Hypothalamus (tissue), 51 donors: ENCODE data around the gene ATP8A2.
"Not testable (repeated sequence)": the region's sequence is repeated elsewhere in the genome, so short reads cannot be mapped to it uniquely, and the experiment has no call there.

Experiments used
- DNase-seq, 51 donors: peaks; one replicate each; lab custom pipeline; 2025; lab: John Stamatoyannopoulos, UW

ATP8A2 gene

DNA sequence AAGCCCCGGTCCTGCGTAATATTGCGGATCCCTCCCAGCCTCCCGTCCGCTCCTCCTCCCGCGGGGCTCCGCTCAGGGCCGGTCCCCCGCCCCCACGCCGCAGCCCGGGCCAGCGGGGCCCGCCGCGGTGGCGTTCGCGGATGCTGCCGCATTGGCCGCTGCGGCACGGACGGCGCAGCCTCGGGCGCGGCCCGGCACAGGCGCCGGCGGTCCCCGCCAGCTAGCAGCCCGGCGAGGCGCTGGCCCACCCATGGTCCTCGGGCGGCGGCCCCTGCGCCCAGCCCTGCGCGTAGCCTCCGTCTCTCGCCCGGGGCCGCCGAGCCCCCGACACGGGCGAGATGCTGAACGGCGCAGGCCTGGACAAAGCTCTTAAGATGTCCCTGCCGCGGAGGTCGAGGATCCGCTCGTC is at the start of gene ATP8A2:
ATP8A2 (plus strand) TSS at position 100 of the 409 bp plus-strand sequence; CDS start at position 339, 239 bp downstream.
- peak in 4 of 51 donors; percentile 22 to 45 (median 34) for DNase-seq

DNA sequence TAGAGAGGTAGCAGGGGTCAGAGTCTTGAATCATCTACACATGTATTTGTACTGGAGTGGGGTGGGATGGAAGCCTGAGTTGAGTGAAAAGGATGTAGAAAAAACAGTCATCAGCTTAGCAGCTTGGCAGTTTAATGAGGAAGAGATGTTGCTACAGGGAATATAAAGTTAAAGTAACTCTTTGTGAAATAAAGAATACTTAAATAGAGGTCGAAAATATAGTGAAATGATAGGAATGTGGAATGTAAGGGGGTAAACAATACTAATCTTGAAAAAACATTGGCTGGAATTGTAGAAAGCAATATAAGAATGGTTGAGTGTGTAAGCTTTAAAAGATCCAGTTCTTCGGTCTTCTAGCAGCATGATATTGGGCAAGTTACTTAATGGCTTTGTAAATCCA is 47.7 kb upstream of the ATP8A2 start:
- DNase-seq: no peak

DNA sequence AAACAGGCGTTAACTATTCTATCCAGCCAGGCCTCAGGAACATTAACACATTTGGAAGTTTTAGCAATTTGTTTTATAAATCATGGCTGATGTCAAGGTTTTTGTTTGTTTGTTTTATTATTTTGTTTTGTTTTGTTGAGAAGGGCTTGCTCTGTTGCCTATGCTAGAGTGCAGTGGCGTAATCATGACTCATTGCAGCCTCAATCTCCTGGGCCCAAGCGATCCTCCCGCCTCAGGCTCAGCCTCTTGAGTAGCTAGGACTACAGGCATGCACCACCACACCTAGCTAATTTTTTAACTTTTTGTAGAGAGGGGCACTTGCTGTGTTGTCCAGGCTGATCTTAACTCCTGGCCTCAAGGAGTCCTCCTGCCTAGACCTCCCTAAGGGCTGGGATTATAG is 42.1 kb upstream of the ATP8A2 start:
- DNase-seq: no peak

DNA sequence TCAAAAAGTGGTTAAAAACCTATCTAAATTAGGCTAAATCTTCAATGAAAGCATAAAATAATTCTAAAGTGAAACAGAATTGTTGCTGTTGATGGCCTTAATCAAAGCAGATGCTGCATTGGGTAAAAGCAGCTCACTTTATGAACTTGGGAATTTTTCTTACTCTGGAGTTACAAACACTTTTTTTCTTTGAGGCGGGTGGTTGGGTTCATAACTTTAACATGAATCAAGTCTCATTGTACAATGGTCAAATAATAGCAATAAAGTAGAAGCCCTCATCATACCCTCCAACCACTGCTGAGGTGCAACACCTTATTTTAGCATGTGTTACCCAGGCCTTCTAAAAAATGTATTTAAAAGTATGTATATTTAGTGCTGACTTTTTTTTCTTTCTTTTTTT is 41.2 kb upstream of the ATP8A2 start:
- DNase-seq: no peak

DNA sequence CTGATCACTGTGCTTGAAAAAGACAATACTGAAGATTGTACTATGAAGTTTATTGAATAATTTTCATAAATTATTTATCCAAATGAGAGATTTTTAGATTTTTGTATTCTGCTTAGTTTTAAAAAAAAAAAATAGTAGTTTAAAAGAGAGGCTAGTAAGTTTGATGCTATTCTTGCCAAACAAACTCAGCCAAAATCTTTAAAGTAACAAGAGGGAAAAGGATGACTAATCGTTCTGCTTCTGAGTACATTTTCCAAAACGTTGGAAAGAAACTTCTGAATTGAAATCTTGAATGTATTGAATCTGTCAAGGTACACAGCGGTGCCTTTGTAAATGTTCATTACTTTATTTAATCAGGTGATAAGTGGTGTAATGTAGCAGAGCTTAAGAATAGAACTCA is 35.9 kb upstream of the ATP8A2 start:
- no peak for DNase-seq

DNA sequence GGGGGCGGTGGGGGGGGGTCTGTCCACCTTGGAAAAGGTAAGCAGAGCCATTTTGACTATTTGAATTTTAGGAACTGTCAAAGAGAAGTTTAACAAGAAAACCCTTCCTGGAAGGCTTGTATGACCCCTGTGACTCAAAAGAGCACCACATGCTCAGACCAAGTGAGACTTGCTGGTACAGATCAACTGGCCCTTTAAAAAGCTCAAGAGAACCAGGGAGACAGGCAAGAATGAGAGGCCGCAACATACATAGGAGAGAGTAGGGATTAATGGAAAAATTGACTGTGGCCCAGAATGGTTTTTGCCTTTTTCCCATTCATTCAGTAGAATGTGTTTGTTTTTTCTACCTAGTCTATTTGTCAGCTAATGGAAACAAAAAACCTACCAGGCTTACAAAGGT is 26.2 kb upstream of the ATP8A2 start:
- DNase-seq: no peak

DNA sequence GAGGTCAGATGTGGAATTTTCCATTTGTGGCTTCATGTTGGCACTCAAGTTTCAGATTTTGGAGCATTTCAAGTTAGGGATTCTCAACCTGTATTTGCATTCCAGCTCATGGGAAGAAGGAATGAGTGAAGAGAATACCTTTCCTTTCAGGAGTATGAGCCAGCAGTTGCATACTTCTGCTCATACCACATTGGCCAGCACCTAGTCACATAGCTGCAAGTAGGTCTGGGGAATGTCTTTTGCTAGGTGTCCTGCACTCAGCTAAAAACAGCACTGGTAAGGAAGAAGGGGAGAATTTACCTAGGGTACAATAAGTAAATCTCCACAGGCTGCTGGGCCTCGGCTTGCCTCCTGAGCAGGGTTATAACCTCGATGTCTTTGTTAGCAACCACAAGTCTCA is 24.6 kb upstream of the ATP8A2 start:
- no peak for DNase-seq

DNA sequence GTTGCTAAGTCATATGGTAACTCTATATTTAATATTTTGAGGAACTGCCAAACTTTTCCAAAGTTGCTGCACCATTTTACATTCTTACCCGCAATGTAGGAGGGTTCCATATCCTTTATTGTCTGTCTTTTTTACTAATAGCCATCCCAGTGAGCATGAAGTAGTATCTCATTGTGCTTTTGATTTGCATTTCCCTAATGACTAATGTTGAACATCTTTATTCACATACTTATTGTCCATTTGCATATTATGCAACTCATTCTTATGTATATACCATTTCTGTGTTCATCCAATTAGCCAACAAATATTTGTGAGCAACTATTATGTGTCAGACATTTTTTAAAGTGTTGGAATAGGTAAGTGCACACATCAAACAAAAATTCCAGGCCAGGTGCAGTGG is 20.4 kb upstream of the ATP8A2 start:
- no peak for DNase-seq

DNA sequence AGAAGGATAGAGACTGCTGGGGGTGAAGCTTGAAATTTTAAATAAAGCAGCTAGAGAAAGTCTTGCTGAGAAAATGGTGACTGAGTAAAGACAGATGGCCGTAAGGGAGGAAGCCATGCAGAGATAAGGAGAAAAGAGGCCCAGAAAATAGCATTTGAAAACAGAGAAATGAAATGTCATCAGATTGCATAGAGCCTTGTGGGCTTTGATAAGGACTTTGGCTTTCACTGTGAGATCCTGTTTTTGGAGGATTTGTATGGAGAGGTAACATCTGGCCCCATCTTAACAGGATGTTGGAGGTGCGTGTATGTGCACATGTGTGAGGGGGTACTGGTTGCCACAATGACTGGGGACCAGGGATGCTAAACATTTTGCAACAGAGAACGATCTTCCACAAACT is 19.5 kb upstream of the ATP8A2 start:
- no peak for DNase-seq

DNA sequence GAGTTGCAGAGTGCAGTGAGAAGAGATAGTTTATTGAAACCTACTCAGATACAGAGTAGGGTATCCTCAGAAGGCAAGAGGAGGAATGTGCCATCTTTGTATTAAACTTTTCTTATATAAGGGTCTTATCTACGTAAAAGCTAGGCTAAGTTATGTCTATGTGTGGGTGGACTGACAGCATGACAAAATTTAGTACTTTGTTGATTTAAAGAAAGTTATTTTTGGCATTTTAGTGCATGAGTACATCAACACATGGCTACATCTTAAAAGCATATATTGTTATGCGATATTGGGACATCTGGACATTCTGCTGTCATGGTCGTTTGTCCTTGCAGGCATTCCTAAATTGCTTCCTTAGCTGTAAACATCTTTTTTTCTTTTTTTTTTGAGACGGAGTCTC is 19.0 kb upstream of the ATP8A2 start:
- no peak for DNase-seq

DNA sequence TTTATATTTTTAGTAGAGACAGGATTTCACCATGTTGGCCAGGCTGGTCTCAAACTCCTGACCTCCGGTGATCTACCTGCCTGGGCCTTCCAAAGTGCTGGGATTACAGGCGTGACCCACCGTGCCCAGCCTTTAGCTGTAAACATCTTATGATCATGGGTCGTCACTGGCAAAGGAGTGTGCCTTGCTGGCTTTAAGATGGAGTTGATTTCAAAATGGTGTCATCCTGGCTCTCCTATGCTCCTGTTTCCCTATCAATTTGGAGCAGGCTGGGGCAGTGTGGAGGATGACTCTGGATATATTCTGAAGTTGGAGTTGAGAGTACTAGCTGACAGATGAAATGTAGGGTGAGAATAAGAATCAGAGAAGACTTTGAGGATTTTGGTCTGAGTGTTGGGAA is 18.4 kb upstream of the ATP8A2 start:
- DNase-seq: no peak

DNA sequence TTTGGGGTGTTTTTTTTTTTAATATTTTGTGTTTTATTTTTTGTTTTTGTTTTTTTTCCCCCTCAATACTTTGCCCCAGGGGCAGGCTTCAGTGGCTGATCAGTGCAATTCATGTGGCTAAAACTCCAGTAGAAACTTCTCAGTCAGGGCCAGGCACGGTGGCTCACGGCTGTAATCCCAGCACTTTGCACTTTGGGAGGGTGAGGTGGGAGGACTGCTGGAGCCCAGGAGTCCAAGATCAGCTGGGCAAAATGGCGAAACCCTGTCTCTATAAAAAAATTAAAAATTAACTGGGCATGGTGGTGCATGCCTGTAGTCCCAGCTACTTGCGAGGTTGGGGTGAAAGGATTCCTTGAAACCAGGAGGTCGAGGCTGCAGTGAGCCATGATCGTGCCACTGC is 17.4 kb upstream of the ATP8A2 start:
- DNase-seq: no peak

DNA sequence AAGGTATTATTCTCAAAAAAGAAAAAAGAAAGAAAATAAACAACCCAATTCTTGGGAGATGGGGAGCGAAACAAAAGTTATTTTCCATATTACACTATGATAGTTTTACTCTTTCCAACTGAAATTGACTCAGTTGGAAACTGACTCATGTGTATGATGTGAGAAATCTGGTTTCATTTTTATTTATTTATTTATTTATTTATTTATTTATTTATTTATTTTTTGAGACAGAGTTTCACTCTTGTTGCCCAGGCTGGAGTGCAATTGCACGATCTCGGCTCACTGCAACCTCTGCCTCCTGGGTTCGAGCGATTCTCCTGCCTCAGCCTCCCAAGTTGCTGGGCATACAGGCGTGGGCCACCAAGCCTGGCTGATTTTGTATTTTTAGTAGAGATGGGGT is 11.3 kb upstream of the ATP8A2 start:
- not testable (repeated sequence) for DNase-seq

DNA sequence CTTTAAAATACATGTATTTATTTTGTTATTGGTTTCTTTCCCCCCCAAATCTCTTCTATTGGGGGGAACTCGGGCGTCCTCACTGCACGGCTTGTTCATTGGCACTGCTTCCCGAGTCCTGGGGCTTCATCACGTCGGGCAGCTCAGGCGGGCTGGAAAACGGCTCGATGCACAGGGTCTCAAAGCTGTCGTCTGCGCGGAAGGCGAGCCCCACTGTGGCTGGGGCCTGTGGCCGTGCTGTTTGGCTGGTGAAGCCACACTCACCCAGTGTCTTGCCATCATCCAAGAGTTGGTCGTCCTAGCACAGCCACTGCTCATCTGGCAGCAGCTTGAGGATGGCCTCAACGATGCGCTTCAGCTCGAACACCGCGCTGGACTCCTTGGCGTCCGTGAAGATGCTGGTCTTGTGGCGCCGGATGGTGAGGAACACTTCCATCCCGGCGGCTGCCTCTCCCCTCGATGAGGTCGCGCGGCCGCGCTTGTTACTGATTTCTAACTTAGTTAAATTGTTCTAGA is 6.0 kb upstream of the ATP8A2 start:
- DNase-seq: no peak

DNA sequence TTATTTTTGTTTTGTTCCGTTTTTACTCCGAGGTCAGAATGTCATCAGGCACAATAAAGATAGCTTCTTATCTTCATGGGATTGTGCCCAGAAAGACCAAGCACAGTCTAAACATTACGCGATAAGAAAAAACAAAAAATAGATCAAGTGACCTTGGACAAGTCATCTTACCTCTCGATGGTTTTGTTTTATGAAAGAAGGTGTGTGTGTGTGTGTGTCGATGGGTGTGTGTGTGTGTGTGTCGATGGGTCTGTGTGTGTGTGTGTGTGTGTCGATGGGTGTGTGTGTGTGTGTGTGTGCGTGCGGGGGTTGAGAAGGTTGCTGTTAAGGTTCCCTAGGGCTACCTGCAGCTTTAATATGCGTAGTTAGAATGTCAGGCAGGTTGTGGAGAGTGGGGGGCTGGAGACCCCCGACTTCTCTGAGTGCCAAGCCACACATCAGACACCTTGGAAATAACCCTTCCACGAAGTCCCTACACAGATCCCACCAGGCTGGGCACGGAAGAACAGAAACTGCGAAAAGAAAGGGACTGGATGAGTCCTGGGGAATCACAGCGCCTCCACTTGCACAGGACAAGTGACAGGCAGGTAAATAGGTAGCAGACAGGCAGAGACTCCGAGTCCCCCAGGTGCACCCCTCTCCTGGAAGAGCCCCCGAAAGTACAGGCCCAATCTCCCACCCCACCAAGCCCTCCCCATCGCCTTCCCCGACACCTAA is 458 bp upstream of the ATP8A2 start:
- peak in 2 of 51 donors; percentile 2 to 45 for DNase-seq

DNA sequence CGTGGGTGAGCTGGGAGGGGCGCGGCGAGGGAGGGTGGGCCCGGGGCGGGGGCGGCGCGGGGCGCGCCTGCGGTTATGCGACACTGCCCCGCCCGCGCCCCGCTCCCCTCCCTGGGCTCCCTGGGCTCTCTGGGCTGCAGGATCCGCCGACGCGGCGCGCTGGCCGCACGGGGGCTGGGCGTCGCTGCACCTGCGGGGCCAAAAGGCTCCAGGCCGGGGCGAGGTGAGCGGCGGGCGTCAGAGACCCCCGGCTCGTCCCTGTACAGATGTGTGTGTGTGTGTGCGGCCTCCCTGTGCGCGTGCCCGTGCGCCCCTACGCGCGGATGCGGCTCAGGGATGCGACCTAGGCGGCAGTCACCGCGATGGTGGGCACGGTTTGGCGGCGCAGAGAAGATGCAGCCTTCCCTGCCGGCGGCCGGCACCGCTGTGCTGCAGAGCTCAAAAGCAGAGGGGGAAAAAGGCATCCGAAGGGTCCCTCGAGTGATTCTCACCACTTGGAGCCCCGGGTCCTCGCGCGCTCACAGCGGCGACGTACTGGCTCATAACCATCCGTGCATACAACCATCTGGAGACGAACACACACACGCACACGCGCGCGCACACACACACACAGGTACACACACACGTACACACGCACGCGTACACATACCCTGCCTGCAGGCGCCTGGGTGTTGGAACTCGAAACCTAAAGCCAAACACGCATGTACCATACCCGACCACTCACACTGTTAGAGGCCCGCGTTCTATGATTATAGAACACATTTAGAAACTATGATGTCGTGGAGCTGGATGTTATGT is 709 bp downstream of the ATP8A2 start:
- peak in 9 of 51 donors; percentile 7 to 65 (median 29) for DNase-seq

DNA sequence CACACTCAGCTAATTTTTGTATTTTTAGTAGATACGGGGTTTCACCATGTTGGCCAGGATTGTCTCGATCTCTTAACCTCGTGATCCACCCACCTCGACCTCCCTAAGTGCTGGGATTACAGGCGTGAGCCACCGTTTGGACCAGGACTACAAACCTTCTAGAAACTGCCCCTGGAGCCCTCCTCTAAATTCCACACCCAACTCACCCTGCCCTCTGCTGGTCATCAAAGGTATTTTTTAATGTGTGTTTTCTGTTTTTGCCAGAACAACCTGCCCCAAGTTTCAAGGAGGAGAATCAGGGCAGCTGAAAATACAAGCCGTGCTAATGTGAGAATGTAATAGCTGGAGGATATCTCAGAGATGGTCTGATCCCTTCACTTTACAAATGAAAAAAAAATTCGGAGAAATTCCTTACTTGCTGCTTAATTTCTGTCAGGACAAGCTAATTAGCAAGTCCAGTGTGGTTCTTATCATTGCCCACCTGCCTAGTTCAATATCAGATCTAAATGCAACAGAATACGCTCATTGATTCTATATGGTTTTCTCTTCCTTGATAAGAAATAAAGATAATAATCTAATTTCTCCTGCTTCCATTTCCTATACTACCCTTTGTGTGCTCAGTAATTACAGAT is 4.1 kb downstream of the ATP8A2 start:
- peak in 6 of 51 donors; percentile 6 to 26 (median 10) for DNase-seq

DNA sequence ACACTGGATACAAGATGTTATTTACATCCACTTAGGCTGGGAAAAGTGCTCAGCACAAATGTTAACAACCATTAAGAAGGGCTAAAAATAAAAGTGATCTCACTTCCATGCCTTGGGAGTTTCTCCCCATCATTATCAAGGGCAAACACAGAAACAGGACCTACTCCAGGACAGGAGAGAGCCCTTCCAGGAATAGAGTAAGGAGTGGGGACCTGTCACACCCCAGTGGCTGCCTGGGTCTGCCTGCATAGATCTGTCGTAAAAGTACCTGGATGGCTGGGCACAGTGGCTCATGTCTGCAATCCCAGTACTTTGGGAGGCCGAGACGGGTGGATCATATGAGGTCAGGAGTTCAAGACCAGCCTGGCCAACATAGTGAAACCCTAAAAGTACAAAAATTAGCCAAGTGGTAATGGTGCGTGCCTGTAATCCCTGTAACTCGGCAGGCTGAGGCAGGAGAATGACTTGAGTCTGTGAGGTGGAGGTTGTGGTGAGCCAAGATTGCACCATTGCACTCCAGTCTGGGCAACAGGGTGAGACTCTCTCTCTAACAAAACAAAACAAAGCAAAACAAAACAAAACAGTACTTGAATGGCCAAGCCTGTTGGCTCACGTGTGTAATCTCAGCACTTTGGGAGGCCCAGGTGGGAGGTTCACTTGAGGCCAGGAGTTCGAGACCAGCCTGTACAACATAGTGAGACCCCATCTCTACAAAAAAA is 5.6 kb downstream of the ATP8A2 start:
- DNase-seq: no peak

DNA sequence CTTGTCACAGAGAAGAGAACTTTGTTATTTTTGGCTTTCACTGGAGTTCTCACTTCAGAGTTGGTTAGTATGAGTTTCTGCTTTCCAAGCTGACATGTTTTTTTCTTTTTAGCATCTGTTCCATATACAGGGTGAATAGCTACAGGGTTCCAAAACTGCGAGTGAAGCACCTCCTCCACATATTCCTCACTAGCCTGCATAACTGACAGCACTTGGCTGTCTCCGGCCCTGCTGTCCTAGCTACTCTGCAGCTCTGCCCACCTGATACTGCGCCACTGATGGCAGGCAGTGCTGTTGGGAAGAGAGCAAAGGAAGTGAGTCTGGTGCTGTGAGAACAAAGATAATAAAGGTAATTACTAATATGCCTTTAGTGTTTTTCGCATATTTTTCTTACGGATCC is 6.8 kb downstream of the ATP8A2 start:
- peak in 1 of 51 donors; percentile 2 for DNase-seq

DNA sequence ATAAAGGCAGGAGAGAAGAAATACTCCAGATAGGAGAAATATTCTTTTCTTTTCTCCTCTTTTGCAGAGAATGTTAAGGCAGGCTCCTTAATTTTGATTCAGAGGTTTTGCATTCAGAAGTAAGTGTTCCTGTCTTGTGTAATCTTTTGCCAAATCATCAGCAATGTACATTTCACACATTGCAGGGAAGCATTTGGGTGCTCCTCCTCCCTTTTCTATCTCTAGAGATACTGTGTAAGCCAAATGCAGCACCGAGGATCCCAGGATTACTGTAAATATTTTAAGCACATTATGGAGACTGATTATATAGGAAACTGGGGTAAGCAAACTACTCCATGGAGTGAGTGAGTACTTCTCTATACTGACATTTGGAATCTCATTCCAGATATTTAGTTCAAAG is 7.2 kb downstream of the ATP8A2 start:
- peak in 1 of 51 donors; percentile 11 for DNase-seq

DNA sequence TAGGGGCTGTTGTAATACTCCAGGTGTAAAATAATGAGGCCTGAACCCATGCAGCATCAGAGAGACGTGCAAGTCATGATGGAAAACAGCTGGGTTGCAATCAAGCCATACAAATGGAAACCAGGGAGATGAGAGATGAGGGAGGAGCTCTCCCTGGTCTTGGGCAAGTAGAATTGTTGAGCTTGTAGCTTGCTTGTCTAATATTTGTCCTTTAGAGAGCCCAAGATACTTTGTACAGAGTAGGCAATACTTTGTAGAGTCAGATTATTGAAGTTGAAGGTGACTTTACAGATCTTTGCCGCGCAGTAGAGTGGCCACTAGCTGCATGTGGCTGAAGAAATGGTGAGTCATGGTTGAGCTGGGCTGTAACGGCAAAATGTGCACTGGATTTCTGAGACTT is 8.3 kb downstream of the ATP8A2 start:
- no peak for DNase-seq
